HG03571 (cell line): Measurements from ENCODE around the gene ZNRF3.
"Not testable (repeated sequence)": the region's sequence is repeated elsewhere in the genome, so short reads cannot be mapped to it uniquely, and the experiment has no call there.

Experiments used
- ATAC-seq: cut with Tn5 transposase; IDR thresholded peaks from one replicate; pipeline ENCODE4 v1.9.1; 2021; ENCODE audit not compliant: unreplicated experiment

The ZNRF3 gene

DNA sequence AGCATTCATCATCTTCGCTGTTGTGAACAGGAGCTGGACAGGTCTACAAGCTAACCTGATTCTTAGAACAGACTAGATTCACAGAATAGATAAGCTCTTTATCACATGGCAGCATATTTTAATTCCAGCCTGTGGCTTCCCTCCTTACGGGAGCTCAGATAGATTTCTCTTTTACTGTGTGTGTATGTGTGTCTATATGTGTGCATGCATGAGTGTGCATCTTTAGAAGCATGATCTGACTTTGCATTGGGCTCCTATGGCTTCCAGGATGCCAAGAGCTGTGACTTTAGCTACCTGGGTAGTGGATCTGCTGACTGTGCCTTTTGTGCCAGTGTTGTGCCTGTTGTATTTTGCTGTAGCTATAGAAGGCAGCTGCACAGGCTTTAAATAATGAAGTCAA lies 44.3 kb downstream of the ZNRF3 start:
- ATAC-seq: no peak

DNA sequence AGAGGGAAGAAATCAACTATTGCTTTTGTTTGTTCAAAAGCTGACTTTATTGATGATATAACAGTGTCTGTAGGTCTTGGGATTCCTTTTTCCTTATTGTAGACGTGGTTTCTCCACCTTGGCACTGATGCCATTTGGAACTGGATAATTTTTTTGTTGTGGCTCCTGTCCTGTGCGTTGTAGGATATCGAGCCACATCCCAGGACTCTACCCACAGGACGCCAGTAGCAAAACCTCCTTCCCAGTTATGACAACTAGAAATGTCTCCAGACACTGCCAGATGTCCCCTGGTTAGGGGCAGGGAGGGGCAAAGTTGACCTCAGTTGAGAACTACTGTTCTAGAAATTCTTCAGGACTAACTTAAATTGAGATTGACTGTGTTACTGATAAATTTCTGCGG lies 45.8 kb downstream of the ZNRF3 start:
- ATAC-seq: no peak

DNA sequence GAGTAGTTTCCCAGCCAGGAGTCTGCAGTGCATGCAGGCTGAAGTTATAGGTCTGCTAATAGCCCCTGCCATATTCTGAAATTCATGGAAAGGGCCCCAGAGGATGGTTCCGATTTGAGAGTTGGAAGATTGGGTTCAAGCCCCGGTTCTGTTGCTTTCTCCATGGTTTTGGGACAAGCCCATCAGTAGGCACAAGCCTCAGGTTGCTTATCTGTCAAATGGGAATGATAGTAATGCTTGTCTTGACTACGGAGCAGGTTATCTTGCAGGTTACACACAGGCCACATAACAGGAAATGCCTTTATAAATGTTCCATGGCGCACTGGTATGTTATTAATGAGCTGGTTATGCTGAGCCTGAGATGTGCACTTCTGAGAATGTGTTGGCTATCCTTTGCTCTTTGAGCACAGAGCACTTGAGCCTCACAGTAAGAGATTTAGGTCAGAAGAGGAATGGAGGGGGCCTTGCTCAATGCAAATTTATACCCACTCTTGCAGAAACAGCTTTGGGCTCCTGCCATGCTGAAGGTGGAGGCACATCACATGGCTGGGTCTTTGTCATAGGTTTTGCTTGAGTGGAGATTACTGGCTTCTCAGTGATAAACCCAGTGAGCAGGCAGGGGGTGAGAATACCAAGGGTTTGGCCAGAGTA lies 47.1 kb downstream of the ZNRF3 start:
- no peak for ATAC-seq

DNA sequence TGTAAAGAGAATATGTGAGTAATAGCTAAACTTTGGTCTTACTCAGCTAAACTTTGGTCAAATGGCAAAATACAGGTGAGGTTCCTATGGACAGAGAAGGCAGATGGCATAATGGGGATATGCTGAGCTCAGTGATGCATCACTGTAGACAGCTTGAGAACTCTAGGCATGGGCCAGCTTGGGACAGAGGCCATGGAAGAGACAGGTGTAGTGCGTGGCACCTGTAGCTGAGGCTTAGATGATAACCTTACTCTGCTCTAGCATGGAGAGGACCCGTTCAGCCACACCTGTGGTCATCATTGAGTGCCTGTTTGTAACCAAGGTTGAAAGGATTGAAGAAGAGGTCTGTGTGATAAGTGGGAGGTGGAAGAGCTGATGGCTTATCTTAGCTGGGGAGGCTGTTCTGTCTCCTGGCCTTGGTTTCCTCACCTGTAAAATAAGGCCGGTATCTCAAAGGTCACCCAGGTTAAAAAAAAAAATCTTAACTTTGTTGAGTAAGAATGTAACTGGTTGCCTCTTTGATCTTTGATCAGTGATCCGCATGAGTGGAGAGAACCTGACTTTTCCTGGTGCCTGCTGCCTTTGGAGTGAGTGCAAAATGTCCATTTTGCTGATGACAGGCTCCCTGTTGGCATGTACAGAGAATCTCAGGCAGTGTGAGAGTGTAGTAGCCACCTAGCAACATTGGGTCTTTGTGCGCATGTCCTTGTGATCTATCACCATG lies 48.6 kb downstream of the ZNRF3 start:
- ATAC-seq: no peak

DNA sequence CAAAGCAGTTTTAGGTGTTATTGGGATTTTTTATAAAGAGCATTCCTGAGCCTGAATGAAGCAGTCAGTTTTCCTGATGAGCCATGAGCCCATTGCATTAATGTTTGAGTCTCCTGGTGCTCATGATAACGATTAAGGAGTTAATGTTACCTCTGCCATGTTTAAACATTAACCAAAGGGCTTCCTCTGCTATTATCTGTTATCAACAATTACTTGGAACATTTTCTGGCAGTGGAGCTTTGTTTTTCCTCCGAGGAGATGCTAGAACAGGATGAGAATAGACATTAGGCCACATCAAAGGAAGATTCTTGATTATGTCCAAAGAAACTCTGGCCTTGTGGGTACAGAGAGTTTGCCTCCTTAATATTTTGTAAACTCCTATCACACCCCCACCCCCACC lies 49.9 kb downstream of the ZNRF3 start:
- no peak for ATAC-seq

DNA sequence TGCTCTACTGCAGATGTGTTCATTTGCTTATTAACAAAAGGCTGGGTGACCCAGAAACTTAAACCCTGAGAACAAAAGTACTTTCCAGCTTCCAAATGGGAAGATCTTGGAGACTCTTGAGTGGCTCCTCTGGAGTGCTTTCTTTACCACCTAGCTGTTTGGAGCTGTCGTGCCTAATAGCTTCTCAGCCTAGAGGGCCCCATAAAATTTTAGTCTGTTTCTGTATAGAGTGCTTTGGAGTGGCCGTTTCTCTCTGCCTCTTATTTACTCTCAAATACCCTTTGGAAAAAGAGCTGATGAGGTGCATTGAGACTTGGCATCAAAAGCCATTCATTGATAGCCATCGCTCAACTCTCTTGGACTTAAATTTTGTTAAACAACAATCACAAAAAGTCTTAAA lies 50.7 kb downstream of the ZNRF3 start:
- no peak for ATAC-seq

DNA sequence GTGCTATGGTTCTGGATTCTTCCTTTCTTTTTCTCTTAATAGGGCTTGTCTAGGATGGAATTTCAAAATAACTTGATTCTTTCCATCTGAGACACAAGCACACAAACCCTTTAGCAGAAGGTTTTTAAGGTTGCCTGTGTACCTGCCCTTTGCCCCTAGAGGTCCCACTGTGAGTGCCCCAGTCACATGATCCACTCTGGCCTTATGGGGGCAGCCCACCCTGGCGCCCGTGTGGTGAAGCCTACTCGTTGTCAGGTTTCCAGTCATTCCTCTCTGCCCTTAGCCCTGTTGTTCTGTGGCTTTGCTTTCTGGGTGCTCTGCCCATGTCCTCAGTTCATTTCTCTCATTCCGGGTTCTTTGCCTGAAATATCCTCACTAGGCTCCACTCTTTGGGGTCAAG lies 51.8 kb downstream of the ZNRF3 start:
- no peak for ATAC-seq

DNA sequence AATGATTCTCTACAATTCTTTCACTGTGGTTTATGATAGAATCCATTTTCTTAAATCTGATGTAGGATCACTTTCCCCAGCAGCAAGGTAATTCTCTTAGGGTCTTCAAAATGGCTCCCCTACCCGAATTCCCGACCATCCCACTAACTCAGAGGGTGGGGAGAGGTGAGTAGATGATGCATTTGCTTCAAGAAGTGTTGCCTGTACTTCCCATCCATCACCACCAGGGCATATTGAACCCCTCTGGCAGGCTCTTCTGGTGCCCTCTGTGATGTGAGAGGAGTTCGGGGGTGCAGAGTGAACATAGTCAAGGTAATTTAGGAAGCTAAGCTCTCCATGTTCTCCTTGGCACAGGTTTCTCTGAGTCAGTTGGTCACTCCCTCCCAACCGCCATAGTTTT lies 52.3 kb downstream of the ZNRF3 start:
- ATAC-seq: no peak

DNA sequence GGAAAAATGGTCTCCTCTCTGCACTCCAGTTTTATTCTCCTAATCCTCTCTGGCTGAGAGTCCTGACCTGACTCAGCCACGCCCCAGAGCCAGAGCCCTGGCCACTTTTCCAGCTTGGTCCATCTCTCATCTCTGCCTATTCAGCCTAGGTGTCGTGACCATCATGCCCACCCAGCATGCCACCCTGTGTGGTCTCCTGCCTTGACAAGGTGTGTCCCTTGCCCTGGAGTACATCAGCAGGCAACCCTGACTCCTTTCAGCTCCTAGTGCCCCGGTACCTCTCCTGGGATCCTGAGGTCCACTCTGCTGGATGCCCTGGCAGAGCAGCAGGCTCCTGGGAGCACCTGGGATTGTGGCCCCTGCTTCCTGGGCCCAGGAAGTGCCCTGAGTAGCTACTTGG lies 52.8 kb downstream of the ZNRF3 start:
- ATAC-seq: no peak

DNA sequence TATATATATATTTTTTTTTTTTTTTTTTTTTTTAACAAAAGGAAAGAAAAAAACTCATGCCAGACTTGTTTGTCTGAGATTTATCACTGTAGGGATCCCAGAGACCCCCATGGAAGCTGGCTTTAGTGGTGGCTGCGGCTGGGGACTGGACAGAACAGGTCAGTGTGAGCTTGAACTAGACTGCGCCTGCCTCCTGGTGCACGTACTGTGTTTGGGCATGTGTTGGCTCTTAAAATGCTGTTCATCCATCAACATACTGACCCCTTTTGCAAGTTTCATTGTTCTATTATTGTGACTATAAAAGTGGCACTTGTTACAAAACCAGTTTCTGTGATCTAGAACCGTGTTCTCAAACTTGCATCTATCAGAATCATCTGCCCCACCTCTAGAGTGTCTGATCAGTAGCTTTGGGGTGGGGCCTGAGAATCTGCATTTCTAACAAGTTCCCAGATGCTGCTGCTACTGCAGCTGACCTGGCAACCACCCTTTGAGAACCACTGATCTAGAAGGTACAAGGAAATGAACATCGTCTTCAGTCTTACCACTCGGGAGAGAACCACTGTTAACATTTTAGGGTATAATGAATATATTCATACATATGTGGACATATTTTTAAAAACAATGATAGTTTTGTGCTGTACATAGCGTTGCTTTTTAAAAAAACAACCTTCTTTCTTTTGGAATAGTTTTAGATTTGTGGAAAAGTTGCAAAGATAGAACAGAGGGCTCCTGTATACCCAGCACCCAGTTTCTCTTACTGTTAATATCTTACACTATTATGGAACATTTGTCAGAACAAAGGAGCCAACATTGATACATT lies 54.0 kb downstream of the ZNRF3 start:
- no peak for ATAC-seq

DNA sequence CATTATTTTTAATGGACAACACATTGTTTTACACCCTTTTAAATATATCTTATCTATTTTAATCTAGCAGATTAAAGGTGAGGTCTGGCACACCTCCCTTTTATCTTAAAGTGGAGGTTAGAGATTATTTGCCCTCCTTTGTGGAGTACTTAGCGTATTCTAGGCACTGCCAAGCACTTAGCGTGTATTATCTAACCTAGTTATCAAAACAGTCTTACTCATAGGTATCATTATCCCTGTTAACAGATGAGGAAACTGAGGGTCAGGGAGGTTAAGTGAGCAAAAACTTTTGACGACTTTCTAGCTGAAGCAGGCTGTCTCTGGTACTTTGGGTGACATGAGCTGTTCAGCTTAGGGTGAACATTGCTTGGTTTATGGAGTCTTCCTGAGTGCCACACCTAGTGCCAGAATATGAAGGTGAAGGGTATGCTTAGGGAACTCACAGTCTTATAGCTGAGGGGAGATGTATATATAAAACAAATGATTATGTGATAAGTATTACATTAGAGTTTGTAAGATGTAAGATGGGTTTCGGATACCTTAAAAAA lies 55.0 kb downstream of the ZNRF3 start:
- no peak for ATAC-seq

DNA sequence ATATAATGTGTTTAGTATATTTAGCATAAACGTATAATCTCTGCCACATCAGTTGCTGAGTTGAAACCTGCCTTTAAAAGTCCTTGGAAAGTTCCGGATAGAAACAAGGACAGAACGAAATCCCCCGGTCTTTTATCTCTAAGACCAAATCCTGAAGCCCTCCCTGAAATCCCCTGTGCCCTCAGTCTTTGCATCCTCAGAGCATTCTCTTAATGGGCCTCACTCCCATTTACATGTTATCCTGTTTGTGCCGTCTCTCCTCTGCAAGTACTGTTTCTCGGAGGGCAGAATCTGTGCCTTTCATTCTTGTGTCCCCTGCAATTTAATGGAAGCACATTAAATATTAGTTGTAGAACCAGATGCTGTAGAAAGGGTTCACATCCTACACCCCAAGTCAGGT lies 56.0 kb downstream of the ZNRF3 start:
- no peak for ATAC-seq

DNA sequence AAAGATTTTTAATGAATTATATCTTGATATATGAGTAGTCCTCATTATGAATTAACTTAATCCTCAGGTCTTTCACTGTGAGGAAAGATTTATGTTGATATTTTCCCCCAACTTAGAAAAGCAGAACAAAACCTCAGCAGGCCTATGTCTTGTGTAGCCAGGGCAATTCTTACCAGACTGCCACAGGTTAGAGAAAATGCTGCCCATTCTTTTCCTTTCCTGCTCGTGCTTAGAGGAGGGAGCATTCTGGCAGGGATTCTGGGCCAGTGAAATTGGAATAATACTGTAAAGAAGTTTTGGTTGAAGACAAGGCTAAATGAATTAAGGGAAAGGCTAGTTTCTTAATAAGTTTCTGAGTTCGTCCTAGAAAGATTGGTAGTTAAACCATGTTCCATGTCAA lies 56.6 kb downstream of the ZNRF3 start:
- ATAC-seq: no peak

DNA sequence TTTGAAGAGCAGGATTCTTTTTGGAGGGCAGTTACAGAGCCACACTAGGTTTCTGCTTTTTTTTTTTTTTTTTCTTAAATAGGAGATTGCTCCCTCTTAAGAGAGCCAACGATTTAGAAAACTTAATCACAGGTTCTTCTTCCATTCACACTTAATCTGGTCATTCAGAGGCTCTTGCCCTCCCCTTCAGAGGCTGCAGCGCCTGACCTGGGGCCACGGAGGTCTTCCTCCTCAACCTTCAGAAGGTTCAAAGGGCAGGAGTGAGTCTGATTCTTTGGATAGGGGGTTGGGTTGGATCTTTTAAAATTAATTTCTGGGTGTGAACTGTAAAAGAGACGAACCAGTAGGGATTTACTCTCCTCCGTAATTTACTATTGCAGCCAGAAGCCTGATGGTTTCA lies 57.1 kb downstream of the ZNRF3 start:
- no peak for ATAC-seq

DNA sequence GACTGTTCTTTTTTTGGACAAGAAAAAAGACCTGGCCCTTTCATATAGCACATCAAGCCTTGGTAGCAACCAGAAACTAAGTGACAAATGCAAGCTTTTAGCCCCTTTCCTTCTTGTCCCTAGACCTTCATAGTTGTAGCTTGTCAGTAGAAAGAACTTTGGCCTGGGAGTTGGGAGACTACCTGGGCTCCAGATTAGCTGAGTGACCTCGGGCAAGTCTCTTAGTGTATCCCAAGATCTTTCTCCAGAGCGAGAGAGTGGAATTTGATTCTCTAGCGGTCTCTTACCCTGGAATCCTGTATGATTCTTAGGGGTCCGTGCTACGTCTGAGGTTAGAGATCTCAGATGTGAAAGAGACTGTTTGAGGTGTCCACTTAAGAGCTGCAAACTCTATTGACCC lies 59.0 kb downstream of the ZNRF3 start:
- ATAC-seq: no peak

DNA sequence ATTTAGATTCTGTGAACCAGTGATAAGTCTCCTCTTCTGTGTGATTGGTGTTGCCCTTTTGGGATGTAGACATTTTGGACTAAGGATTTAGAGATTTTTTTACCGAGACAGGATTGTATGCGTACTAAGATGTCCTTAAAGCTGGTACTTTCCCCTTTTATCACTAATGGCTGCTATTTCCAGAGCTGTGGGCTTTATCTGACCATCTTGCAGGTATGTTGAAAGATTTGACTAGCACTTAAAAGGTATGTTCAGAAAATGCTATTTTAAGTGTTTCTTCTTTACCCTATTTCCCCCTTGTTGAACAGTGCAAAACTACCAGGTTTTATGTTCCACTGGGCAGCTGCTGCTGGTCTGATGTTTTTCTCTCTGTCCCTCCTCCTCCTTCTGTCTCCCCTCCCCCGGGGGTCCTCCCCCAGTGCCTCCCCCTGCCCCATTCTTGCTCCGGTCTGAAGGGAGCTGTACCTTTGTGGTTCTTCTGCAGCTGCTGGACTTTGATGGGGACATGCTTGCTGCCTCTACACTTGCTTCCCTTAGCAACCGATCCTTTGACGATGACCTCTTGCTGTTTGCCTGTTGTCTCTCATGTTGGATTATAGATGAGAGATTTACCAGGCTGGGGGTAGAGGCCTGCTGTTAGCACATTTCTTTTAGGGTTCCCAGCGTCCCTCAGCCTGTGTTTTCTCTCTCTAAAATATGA lies 59.6 kb downstream of the ZNRF3 start:
- no peak for ATAC-seq

DNA sequence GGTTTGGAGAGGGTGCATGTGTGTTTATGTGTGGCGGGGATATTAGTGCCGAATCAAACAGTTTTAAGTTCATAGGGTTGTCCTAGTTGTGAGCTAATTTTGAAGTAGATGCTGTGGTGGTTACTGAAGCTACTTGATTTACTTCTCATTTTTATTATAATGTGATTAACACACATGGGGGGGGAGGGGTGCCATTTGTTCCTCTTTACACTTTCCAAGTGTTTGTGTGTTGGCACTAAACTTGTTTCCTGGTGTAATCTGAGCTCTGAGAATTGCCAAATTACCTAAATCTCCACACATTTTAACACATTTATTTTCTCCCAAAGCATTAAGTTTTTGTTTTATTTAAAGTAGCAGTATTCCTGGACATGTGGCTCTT lies 60.1 kb downstream of the ZNRF3 start:
- ATAC-seq: no peak

DNA sequence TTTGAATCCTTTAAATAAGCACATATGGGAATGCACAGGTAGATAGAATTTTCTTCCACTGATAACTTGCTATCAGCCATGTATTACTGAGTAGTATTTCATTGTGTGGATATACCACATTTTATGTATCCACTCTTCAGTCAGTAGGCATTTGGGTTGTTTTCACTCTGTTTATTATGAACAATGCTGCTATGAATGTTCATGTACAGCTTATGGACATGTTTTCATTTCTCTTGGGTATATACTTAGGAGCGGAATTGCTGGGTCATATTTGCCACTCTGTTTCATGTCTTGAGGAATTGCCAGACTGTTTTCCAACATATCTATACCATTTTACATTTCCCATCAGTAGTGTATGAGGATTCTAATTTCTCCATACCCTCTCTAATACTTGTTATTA lies 63.8 kb downstream of the ZNRF3 start:
- no peak for ATAC-seq

DNA sequence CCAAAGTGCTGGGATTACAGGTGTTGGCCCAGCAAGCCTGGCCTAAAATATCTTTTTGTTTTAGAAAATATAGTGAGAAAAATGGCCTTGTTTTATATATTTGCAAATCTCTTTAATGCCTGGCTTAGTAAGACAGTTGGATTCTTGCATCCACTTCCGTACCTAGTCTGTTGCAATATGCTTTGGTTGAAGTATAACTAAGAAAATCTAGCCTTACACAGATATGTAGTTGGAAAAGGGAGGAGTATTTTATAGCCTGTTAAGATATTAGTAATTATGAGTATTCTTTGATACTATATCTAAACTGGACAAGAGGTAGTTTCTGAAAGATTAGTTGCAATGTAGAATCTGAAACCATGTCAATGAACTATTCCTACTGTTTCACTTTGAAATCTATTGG lies 65.1 kb downstream of the ZNRF3 start:
- ATAC-seq: no peak

DNA sequence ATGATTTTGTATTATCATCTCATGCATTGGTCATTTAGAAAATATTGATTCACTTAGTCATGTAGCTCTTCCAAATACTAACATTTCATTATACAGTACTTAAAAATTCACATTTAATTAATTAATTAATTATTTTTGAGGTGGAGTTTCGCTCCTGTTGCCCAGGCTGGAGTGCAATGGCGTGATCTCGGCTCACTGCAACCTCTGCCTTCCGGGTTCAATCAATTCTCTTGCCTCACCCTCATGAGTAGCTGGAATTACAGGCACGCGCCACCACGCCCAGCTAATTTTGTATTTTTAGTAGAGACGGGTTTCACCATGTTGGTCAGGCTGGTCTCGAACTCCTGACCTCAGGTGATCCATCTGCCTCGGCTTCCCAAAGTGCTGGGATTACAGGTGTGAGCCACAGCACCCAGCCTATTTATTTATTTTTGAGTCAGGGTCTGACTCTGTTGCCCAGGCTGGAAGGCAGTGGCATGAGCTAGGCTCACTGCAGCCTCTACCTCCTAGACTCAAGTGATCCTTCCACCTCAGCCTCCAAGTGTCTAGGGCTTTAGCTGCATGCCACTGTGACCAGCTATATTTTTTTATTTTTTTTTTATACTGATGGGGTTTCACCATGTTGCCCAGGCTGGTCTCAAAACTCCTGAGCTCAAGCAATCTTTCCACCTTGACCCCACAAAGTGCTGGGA lies 65.6 kb downstream of the ZNRF3 start:
- not testable (repeated sequence) for ATAC-seq

DNA sequence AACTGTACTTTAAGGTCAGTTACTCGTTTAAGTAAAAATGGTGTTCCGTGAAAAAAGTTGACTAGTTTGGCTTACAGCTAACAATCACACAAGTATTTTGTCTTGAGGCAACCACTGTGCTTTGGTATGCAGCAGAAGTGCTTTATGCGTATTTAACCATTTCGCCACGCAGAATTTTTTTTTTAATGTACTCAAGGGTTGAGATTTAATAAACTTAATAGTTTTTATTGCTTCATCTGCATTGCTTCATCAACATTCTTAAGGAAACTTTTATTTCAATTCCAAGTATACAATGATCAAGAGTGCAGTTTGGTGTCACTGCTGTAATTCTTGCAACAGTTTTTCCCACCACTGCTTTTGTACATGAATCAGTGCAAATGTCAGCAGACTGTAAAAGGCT lies 66.4 kb downstream of the ZNRF3 start:
- ATAC-seq: no peak
